HG03469 (cell line): Measurements from ENCODE around the gene OR51E1.

Experiments
- ATAC-seq: cut with Tn5 transposase; IDR thresholded peaks from one replicate; pipeline ENCODE4 v1.9.1; 2021; ENCODE audit warnings: mild to moderate bottlenecking, moderate library complexity, moderate number of reproducible peaks; ENCODE audit not compliant: unreplicated experiment

The OR51E1 gene

DNA sequence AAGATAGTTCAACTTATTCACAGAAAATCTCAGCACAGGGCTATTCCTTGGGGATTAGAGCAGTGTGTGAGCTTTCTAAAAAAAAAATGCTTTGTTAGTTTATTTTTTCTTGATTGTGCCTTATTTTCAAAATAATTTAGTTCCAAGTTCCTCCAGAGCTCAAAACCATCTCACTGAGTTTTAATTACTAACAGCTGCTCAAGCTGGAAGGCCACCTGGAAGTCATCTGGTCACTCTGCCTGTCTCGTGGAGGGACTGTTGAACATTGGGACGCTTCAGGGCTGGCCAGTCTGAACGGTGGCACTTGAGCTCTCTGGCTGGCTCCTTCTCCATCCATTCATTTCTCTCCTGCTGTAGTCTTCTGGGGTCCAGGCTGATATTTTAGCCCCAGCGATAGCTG lies 4.0 kb downstream of the OR51E1 start:
- no peak for ATAC-seq

DNA sequence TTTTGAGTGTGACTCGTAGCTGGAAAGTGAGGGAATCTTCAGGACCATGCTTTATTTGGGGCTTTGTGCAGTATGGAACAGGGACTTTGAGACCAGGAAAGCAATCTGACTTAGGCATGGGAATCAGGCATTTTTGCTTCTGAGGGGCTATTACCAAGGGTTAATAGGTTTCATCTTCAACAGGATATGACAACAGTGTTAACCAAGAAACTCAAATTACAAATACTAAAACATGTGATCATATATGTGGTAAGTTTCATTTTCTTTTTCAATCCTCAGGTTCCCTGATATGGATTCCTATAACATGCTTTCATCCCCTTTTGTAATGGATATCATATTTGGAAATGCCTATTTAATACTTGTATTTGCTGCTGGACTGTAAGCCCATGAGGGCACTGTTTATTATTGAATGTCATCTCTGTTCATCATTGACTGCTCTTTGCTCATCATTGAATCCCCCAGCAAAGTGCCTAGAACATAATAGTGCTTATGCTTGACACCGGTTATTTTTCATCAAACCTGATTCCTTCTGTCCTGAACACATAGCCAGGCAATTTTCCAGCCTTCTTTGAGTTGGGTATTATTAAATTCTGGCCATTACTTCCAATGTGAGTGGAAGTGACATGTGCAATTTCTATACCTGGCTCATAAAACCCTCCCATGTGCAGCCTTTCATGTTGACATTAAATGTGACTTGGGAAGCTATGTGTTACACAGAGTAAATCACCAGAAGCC lies 11.0 kb downstream of the OR51E1 start:
- no peak for ATAC-seq

DNA sequence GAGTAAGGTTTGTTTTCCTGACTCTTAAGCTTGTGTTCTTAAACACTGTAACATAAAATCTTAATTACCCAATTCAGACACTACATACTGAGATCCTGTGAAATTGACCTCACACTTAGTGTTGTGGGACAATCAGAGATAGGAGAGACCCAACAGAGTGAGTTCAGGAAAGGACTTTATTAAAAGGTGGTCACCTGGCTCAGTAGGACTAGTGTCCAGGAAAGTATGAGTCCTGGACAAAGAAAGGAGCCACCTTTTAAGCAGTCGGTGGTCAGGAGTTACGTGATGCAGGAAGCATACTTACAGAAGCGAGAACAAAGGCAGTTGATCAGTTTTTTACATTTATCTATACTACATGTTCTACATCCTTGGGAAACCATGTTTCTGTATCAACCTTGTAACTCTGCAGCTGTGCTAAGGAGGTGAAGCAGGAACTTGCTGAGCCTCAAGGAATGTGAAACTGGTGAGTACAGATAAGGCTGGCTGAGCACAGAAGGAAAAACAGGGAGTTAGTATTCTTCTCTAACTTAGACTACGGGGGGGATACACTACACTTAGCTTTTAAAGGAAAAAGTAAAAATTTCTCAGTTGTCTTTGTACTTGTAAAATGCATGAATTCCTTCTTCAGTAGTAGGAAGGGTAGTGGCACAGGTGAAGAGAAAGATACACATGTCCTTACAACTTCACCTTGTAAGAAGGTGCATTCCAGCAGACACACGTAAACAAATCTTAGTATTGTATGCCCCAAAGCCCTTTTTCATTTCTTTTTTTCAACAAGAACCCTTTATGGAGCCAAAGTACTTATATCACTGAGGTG lies 15.1 kb downstream of the OR51E1 start:
- ATAC-seq: no peak

DNA sequence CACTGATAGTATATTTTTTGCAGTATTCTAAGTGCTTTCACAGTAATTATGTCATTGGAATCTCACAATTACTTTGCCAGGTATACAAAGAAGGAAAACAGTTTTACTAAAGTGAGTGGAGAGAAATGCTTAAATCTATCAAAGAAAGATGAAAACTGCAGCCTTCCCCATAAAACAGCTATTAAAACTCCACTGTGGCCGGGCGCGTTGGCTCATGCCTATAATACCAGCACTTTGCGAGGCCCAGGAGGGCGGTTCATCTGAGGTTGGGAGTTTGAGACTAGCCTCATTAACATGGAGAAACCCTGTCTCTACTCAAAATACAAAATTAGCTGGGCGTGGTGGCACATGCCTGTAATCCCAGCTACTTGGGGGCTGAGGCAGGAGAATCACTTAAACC lies 19.1 kb downstream of the OR51E1 start:
- no peak for ATAC-seq

DNA sequence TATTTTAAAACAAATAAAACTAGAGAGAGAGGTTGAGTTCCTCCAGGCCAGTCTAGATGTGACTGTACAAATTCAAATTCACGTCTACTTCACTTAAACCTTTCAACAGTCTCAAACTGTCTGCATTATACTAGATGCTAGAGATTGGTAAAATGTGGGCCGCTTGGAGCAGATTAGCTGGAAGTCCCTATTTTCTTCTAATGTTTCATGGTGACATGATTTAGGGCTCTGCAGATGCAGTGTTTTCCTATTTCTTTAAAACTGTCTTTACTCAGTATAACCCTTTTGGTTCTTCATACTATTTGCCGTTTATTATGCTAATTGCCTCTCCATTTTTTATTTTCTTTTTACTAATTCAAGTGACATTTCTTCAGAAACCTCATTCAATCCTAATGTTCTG lies 20.4 kb downstream of the OR51E1 start:
- no peak for ATAC-seq

DNA sequence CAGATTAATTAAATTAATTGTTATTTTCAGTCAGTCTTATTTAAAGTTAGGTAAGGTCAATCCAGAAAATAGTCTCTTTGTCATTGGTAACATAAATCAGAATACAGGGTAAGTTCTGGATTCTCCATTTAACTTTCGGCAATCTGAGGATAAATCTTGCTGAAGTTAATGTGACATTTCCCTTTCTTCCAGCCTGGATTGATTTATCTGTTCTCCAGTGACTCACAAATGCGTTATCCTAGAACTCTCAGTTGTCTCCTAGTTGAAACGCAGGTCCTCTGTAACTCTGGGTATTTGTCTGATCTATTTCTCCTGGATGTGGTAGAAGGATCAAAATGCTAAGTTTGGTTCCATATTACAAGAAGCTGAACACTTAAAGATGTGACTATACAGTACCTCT lies 21.0 kb downstream of the OR51E1 start:
- no peak for ATAC-seq

DNA sequence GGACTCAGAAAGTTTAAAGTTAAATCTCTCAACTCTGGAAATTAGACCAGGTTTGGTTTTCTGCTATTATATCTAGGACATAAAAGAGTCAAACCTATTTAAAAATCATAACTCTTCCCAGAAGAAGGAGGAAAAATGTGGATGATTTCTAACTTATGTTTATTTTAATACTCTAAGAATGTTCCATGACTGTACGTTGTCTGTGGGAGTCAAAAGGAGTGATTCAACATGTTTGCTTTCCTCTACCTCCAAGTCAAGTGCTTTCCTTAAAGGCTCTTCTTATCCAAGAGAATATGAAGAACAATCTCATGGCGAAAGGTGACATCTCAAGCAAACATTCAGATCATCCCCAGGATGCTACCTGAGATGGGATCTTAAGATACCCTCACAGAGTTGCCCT lies 21.6 kb downstream of the OR51E1 start:
- ATAC-seq: no peak

DNA sequence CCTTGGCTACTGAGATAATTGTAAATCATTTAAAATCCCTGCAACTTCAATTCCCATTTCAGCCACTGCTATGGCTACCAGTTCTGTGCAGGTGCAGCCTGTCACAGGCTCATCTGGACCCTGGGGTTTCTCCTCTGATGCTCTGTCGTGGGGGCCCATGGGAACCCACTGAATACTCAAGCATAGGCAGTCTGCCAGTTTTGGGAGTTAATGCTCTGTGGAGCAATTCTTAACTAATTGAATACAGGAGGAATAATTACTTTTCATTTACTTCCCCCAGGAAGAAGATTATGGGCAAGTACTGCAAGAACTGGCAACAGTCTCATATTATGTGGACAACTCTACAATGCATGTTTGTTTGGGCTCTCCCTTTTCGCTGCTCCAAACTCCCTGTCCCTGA lies 28.0 kb downstream of the OR51E1 start:
- no peak for ATAC-seq

DNA sequence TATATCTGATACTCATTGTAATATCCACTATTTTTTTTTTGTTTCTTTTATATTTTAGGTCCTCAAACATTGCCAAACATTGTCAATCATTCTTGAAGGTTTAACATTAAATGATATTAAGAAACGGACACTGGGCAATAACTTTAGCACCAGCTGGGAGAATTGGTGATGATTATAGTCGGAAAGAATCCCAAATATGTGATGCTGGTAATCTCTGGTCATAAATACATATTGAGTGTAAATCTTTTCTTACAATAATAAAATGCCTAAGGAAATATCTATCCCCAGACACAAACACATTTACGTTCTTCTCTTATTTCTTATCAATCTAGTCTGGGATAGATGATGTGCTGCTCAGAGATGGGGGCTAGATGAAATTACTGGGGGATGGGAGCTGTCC lies 28.7 kb downstream of the OR51E1 start:
- ATAC-seq: no peak

DNA sequence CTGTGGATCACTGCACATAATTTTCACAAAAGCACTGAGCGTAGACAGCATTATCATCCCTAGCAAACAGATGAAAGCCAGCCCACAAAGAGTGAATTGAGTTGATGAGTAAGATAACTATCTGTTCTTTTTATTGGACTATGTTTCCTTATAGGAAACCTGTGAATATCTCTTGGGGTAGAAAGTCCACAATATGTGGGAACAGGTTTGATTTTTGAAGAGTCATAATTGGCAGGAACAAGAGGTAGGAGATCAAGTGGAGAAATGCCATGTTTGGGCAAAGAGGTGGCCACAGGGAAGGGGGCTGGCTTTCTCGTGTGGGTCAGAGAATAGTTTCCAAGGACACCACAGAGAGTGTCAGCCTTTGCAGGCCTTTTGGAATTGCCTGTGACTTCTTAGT lies 30.0 kb downstream of the OR51E1 start:
- ATAC-seq: no peak

DNA sequence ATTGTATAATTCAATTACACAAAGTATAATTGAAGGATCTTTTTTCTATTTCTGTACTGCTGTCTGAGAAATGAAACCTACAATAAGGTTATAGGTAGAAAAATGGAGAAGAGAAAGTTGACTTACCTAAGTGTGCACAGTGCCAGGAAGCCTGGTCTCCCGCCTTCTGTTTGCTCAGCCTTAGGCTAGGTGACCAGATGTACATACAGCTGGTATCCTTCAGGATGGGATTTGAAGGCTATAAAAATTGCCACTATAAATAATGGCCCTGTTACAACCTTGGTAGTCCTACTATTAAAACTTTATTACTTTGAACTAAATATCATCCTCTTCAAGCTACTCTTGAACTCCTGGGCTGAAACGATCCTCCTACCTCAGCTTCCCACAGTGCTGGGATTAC lies 34.2 kb downstream of the OR51E1 start:
- ATAC-seq: no peak

DNA sequence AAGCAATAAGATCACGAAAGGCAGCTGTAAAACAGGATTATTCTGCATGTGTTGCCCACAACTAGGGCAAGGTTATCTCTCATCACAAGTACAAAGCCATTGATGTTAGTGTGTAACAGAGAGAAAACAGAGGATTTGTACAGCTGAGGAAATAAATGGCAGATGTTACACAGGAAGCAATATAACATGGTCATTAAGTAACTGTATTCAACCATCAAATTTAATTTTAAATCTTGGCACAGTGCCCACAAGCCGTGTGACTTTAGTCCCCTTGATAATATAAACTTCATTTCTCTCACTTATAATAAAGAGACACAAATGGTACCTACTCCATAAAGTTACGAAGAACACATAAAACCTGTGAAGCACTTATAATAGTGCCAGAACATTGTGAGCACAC lies 36.6 kb downstream of the OR51E1 start:
- no peak for ATAC-seq

DNA sequence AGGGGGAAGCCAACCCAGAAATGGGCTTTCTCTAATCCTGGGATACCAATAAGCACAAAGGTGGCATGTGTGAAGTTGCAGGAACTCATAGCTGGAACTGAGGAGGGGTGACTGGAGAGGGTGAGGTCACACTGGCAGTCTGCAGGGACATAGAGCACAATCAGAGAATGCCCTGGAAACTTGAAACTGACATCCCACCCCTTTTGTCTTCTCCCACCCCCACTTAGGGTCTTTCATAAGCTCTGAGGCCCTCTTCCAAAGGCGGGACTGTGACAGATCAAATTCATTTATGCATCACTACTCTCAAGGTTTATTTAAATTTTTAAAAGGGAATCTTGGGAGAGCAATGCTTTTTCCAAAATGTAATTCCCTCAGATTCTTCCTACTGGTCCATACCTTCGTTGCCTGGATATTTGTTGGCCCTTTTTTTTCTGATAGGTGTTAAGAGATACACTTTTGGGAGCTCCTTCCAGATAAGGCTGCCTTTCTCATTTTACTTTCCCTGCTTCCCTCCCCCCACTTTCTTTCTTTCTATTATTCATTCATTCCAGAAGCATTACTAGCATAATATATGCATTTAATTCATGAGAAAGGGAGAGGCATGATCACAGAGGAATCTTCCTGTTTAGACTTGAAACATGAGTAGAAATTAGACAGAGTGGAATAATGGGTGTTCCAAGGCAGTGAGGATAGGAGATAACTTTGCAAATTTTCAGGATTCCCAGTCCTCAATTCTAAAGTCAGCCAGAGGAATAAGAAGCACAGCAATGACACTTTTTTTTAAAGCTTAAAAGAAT lies 39.0 kb downstream of the OR51E1 start:
- ATAC-seq: no peak

DNA sequence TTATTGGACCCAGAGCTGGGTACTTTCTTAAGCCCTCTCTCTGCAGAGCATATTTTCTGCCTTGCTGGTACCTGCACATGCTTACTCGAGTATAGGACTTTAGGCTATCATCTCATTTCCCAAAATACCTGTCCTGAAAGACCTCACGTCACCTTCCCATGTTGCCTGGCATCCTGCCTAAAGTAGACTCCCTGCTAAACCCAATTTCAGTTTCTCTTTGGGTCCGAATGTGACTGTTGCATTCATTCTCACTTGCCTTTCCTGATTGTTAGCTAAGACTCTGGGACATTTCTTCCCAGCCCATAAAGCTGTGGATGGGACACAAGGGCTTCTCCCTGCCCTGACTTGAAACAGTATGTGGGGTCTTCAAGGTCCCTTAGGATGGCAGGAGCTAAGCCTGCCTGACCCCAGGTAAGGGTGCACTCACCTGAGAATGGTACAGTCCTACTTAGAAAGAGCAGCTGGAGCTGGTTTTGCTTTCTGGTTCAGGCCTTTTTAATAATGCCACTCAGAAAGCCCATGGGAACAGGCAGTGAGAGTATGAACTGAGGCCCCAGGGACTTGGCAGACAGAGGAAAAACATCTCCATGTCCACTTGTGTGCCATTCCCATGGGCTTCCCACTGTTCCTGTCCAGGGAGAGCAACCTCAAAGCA lies 41.0 kb downstream of the OR51E1 start:
- no peak for ATAC-seq

DNA sequence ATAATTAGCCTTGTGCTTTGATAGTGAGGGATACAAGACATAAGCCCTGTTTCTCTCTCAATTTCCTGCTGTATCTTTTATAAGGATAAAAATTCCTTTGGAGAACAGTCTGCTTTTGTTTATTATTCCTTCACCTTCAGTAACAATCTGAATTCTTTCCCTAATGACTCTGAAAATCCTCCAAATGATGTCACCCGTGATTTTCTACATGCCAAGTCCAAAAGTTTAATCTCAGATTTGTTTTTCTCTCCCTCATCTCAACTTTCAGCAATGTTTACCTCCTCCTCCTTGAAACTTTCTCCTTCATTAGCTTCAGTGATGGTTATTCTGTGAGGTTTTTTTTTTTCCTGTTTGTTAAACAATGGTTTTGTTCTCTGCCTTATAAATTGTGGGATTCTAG lies 51.7 kb downstream of the OR51E1 start:
- ATAC-seq: no peak

DNA sequence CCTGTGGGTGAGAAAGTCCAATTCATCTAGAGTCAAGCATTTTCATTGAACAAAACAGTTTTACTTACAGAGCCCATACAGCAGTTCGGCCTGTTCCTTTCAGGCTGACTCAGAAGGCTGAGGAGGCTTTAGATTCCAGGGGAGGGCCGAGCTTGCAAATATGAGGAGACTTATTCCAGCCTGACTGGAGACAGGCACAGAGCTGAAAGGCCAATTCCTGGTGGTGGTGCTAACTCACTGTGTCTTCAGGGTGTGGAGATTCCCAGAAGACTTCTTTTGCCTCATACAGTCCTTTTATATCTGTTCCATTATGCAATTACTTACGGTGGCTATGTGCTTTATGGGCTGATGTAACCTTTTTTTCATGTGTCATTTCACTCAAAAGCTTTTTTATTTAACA lies 53.8 kb downstream of the OR51E1 start, which contains the start of gene OR51E2:
OR51E2 (minus strand) TSS at position 269 of the 400 bp plus-strand sequence. CDS start 15,142 bp downstream, outside the sequence.
- ATAC-seq: no peak

DNA sequence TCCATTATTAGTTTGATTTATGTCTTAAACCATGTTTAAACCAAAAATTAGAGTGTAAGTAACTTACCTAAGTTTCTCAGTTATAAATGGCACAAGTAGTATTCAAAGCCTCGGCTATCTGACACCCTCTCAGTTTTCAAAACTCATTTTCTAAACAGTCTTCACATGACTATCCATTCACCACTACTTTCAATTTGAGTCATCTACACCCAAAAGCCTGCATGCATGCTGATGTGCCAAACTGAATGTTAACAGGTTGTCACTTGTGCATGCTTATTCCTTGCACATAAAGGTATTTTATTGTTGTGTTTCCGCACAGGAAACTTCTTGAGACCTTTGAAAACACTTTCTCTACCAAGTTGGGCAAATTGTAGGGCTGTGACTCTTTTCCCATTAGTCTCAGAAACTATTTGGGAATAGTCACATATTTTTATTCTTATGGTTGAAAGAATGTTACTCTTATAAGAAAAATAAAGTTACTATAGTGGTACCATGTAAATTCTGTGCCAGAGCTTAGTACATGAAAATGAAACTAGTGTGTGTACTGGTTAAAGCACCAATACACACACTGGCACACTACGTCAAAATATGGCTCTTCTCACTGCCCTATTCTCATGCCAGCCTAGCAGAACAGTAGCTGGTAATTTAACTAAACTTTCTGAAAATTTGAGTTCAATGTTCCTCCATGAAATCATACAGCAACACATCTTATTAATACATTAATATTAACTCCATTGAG lies 56.1 kb downstream of the OR51E1 start:
- ATAC-seq: peak; percentile 97

DNA sequence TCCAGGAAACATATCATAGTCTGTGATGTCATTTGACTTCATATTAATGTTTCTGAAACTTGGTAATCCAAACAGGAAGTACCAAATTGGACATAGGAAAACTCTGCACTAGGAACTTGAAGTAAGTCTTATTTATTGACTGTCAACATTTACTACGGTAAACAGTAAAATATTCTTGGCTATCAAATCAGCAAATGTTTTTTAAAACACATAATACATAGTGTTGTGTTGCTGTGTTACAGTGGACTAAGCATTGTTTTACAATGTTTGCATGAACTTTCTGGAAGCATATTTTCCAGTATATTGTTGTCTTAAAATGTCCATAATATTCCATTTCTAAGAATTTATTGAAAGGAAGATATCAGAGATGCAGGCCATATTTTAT lies 56.6 kb downstream of the OR51E1 start:
- ATAC-seq: no peak

DNA sequence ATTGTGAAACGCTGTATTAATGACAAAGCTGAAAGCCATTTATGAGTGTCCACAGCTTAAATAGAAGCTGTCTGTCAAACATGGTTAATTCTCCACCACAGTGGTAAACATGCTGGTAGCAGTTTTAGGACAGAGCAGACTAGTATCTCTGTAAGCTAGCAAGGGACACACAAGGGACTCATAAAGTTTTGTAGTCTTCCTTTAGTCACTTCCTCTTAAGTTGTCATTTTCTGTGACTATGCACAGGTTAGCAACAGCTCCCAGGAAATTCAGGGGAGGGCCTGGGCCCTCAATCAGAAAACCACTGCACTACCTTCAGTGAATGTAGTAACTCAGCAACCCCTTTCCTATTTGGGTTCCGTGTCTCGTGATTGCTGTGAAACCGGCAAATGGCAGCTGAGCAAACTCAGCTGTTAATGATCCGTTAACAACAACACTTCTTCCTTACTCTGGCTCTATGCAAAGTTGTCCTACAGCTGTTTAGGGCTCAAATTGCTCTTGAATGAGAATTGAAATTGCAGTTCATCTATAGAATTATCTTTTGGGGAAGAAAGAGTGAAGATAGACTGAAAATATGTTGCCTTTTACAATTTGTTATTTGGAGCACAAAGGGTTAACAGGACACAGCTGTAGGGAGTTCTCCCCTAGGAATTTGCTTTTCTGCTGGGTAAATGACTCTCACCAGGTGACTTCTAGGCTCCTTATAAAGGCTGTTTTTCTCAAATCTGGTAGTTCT lies 60.4 kb downstream of the OR51E1 start, which contains the start of gene MMP26:
MMP26 (plus strand) TSS at position 731 of the 736 bp plus-strand sequence.
- ATAC-seq: no peak
